AG20443 (cell line): ENCODE data around the gene CFAP77.
"Not testable (repeated sequence)": the region's sequence is repeated elsewhere in the genome, so short reads cannot be mapped to it uniquely, and the experiment has no call there.

ENCODE experiments used
- DNase-seq: peaks from one replicate; pipeline ENCODE4 v3.0.0; 2012; ENCODE audit warnings: low spot score, mixed read lengths

CFAP77 gene

GRCh38 chr9:132547976-132548730, 138.1 kb downstream of the CFAP77 start:
- no peak for DNase-seq

- no peak for DNase-seq
These were observed 139.0 kb downstream of the CFAP77 start for GRCh38 chr9:132548751-132549640.

- no peak for DNase-seq
These were observed 141.5 kb downstream of the CFAP77 start for GRCh38 chr9:132551556-132551955.

- DNase-seq, result no peak
These were observed 142.0 kb downstream of the CFAP77 start for GRCh38 chr9:132552041-132552440.

GRCh38 chr9:132554755-132555154, 144.7 kb downstream of the CFAP77 start:
- no peak for DNase-seq

GRCh38 chr9:132555528-132555927, 145.5 kb downstream of the CFAP77 start:
- no peak for DNase-seq

- no peak for DNase-seq
These were observed 146.2 kb downstream of the CFAP77 start for GRCh38 chr9:132556235-132556634.

- DNase-seq, result no peak
These were observed 146.7 kb downstream of the CFAP77 start for GRCh38 chr9:132556714-132557113.

GRCh38 chr9:132557159-132557558, 147.1 kb downstream of the CFAP77 start:
- DNase-seq, result no peak

GRCh38 chr9:132559711-132560110, 149.7 kb downstream of the CFAP77 start:
- no peak for DNase-seq

GRCh38 chr9:132560616-132561202, 150.7 kb downstream of the CFAP77 start:
- DNase-seq, result no peak

GRCh38 chr9:132562306-132562573, 152.2 kb downstream of the CFAP77 start:
- DNase-seq, result no peak

- DNase-seq, result no peak
These were observed 154.5 kb downstream of the CFAP77 start for GRCh38 chr9:132564526-132564925.

GRCh38 chr9:132568787-132569186, 158.8 kb downstream of the CFAP77 start:
- DNase-seq, result not testable (repeated sequence)

GRCh38 chr9:132571806-132572600, 162.0 kb downstream of the CFAP77 start:
- DNase-seq, result no peak

- DNase-seq, result peak; percentile 52
These were observed 162.9 kb downstream of the CFAP77 start for GRCh38 chr9:132572921-132573320.

- peak; percentile 92 for DNase-seq
These were observed 165.1 kb downstream of the CFAP77 start for GRCh38 chr9:132575005-132575609.

- no peak for DNase-seq
These were observed 165.8 kb downstream of the CFAP77 start for GRCh38 chr9:132575811-132576210.

GRCh38 chr9:132577119-132577518, 167.1 kb downstream of the CFAP77 start:
- DNase-seq, result no peak

GRCh38 chr9:132578367-132578932, 168.4 kb downstream of the CFAP77 start:
- no peak for DNase-seq

- DNase-seq, result no peak
These were observed 169.4 kb downstream of the CFAP77 start for GRCh38 chr9:132579427-132579798.
